Testis (tissue), 2 donors: ENCODE measurements around the gene GABARAP.

Source experiments
- POLR2A ChIP-seq: fragments of 450-650 bp; IDR thresholded peaks from one replicate; pipeline ENCODE4 v1.6.1; 2017; ENCODE audit warnings: antibody characterized with exemption, mild to moderate bottlenecking, moderate library complexity
- TF ChIP-seq, protein P1 (sequence below), 3 experiments: fragments of 450-650 bp in 2 of 3; fragments of 200-600 bp in 1 of 3; sonication (generic) in 1 of 3; IDR thresholded peaks; one replicate each; pipeline ENCODE4 v1.5.1; 2016 to 2019; ENCODE audit warnings: antibody characterized with exemption in 3 of 3, mild to moderate bottlenecking in 2 of 3, moderate library complexity in 1 of 3

DNA sequence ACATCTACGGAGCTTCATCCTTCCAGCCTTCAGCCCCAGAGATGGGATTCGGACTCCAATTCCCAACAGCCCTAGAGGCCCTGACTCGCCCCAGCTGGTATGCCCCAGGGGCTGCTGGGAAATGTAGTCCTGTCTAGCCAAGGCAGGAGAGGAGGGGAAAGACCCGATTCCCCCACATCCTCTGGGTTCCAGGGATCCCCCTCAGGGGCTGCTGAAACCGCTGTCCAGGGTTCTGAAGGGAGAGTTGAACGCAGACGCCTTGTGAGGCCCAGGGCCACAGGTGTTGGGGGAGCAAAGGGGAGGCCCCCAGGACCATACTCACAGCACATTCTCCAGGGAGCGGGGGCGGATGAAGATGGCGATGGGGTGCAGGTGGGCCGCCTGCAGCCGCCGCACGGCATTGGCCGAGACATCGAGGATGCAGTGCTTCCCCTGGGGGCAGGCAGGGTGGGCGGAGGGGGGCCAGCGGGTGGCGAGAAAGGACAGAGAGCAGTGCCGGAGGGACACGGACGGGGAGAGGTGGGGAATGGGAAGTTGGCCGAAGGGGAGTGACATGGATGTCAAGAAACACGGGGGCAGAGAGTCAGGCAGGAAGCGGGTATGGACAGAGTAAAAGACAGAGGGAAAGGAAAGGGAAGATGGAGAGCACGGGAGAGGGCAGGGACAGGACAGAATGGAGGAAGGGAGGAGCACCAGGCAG, 50.5 kb downstream of the GABARAP start:
- TF ChIP-seq, protein P1, sequence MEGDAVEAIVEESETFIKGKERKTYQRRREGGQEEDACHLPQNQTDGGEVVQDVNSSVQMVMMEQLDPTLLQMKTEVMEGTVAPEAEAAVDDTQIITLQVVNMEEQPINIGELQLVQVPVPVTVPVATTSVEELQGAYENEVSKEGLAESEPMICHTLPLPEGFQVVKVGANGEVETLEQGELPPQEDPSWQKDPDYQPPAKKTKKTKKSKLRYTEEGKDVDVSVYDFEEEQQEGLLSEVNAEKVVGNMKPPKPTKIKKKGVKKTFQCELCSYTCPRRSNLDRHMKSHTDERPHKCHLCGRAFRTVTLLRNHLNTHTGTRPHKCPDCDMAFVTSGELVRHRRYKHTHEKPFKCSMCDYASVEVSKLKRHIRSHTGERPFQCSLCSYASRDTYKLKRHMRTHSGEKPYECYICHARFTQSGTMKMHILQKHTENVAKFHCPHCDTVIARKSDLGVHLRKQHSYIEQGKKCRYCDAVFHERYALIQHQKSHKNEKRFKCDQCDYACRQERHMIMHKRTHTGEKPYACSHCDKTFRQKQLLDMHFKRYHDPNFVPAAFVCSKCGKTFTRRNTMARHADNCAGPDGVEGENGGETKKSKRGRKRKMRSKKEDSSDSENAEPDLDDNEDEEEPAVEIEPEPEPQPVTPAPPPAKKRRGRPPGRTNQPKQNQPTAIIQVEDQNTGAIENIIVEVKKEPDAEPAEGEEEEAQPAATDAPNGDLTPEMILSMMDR (IDR thresholded peaks at IDR 0.05), result no peak
- no peak for TF ChIP-seq POLR2A
